HG02884 (cell line): ENCODE results near the gene WDR82.

ENCODE experiments used
- ATAC-seq: cut with Tn5 transposase; IDR thresholded peaks from one replicate; pipeline ENCODE4 v1.9.1; 2021; ENCODE audit warnings: mild to moderate bottlenecking, moderate library complexity; ENCODE audit not compliant: unreplicated experiment

Gene WDR82

DNA sequence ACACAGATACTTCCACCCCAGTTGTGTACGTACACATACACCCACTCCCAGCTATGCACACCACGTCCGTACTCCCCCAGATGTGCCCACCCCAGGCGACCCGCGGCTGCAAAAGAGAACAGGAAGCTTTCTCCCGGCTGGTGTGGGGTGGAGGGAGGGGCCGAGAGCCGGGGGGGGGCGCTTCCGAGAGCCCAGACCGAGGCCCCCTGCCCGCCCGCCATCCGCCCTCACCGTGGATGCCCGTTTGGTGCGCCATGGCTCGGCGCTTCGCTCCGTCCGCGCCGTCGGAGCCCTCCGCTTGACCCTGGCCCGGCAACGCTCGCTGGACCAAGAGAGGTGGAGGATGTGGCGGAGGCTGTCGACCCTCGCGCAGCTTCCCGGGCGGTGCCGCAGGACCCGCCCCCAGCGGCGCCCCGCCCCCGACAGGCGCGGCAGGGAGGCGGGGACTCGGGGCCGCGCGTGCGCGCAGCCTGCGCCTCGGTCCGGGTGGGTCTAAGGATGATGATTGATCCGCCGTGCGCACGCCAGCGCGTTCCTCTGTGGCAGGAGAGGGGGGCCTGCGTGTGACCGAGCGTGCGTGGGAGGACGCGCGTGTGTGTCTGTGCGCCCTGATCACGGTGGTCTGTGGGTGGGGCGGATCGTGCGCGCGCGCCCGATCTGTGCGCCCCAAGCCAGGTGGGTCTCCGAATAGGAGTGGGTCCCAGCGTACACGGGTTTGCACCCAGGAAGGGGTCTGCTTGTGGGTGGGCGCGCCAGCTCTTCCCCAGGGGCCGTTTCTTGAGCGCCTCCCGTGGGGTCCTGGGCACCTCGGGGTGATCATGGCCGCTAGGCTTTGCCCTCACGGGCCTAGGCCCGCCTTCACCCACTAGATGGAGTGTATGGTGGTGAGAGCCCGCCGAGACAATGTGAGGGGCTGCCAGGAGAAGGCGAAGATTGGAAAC is 39.4 kb downstream of the WDR82 start, which contains the start of gene TWF2:
Gene TWF2, minus strand, starts transcription at position 398 of the 941 bp plus-strand sequence. Its CDS starts 142 bp downstream, at position 256.
- ATAC-seq = peak; percentile 69

DNA sequence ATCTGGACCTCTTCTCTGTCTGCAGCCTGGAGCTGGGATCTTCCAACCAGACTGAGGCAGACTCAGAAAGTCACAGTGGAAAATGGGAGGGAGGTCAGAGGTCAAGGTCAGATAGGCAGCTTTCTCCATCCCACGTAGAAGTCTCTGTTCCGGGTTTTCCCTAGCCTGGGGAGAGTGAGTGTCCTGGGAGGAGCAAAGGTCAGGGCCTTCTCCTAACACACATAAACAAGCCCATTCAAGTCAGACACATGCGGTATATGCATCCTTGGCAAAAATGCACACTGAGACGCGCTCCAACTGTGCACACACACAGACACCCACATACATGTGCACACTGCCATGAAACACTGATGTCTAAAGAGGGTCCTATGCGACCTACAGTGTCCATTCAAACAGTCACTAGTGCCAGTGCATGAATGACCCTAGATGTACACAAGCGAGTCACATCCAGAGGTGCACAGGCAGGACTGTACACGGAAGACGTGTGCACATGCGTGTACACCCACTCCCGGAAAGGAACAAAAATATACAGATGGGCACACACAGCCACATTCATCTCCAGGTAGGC is 40.2 kb downstream of the WDR82 start:
- ATAC-seq = peak; percentile 9

DNA sequence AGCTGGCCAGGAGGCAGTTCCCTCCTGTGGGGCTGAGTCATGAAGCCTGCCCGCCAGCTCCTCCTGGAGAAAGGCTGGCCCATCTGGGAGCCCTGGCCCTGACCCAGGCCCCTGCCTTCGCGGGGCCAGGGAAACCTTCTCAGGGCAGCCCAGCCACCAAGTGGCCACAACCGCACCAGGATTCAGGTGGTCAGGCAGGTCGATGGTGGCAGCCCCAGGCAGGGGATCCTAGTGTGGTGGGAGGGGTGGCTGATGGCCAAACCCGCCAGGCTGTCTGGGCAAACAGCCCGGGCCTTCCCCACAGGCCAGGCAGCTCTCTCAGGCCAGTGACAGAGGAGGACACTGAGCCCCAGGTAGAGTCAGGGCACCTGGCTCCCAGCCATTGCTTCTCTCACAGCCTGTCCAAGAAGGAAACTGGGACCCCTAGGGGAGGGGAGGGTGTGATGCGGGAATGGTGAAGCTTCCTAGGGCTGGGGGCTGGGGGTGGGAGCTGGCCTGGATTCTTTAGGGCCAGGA is 40.7 kb downstream of the WDR82 start:
- ATAC-seq = no peak

DNA sequence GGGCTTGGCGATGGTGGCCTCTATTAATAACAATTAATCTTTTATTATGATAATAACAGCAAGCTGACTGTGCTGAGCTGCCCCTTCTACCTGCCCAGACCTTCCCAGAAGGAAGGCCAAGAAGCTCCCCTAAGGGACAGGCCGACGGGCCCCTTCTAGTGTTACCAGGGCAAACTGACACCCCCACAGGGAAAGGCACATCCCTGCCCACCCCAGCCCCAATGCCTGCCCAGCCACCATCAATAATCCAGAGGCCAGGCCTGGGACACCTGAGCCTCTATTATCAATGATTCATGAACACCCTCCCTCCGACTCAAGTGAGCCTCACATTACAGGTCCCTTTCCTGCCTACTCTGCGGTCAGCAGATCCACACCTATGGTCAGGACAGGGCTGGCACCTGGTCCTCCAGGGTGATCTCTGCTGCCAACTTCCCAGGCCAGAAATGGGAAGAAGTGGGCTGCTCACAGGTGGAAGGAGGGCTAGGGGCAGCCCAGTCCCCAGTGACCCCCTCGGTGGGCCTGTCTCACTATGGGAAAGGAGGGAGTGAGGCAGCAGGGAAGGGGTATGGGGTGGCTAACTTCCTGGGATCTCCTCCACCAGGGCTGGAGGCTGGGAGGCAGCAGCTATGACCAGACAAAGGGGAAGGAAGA is 41.3 kb downstream of the WDR82 start:
- ATAC-seq = no peak

DNA sequence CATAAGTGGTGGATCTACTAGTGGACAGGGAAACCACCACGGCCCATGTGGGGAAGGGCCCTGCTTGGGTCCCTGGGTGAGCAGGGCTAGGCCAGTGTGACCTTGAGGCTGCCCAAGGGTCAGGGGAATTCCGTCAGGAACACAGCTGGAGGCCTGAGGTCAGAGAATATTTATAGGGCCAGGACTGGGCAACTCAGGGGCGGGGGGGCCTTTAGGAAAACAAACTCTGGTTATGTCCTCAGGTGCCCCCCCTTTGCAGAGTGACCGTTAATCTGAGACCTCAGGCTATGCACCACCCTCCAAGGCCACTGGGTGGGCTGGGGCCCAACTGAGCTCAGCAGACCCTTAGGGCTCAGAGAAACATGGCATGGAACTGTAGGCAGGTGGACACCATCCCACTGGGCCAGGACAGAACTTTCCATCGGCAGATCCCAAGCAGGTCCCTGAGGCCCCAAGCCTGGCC is 42.0 kb downstream of the WDR82 start:
- no peak for ATAC-seq

DNA sequence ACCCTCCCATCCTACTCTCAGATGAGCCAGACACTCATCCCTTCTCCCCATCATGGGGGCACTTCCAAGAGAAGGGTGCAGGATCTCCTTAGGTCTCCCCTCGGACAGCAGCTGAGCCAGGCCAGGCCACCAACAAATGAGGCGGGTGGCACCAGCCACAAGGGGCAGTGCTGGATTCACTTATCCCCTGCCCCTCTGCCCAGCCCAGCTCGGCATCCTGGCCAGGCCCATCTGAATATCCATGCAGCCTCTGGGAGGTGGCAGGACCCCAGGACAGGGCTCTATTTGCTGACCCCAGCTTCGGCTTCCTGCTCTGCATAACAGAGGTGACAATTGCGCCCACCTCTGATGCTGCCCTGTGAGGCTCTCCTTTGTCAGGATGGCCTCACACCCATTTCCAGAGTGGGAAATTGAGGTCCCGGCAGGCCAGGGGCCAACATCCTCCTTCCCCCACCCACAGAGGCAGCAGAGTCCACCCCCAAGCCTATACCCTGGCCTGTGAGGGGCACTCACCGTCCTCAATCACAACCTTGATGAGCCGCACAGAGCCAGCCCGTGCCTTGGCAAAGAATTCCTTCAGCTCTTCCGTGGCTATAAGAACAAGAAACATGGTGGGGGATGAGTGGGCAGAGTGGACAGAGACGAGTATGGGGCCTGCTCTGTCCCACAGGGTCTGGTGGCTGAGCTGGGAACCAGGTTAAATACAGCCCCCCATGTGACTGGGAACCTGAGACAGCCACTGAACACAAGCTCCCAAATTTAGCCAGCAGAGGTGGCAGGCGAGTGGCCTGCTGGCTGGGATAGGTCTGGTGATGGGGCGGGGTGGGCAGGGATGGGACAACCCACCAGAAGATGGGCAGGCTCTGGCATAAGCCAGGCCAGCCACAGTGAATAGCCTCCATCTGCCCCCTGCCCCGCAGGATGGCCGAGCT is 43.7 kb downstream of the WDR82 start:
- no peak for ATAC-seq

DNA sequence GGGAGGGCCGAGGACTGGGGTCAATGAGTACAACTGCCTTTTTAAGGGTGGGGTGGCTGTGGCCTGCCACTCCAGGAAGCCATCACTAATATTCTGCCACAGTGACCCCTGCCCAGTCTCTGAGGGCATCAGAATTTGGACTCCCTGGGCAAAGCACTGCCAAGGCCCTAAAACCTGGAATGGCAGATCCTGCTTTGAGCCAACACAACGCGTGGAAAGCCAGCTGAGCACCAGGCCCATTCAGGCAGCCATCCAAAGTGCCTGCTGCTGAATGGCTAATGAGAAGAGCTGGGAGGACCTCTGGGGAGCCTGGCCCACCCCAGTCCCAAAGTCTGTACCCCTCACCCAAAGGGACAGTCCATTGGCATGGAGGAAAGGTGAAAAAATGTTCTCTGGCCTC is 44.5 kb downstream of the WDR82 start:
- ATAC-seq = no peak

DNA sequence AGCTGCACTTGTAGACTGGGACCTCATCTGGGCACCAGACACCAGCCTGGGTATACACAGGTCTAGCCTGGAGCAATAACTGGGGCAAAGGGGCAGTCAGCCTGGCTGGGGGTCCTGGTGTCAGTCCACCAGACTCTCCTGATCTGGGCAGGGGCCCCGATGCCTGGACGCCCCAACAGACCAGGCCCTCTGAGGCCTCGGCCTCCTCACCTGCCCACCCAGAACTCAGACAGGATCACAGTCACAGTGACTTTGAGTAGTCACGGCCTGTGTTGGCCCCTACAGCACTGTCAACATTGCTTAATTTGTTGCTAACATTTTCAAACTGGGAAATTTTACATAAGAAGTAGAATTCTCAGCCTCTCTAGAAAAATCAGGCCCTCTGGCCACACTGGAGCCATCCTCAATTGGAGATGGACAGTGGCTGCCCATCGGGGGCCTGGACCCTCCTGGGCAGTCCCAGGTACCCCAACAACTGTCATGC is 45.3 kb downstream of the WDR82 start:
- no peak for ATAC-seq

DNA sequence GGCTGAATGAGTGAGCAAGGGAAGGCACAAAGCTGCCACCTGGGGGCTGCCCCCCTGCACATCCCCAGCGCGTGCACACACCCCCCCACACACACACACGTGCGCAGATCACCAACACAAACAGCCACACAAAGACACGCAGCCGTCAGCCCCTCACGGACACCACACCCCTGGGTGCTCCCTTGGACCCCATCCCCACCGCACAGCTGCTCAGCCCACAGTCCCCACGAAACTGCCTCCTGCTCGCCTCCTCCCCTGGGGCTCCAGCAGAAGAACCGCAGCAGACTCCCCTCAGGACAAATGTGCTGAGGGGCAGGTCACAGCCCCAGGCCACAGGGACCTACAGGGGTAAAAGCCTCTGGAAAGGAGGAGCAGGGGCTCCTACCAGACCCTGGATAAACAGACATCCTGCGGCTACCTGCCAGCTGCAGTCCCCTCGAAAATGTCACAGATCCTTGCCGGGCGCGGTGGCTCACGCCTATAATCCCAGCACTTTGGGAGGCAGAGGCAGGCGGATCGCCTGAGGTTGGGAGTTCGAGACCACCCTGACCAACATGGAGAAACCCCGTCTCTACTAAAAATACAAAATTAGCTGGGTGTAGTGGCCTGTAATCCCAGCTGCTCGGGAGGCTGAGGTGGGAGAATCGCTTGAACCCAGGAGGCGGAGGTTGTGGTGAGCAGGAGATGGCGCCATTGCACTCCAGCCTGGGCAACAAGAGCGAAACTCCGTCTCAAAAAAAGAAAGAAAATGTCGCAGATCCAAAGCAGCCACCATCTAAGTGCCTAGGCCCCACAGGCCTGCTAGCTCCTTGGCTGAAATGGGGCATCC is 46.0 kb downstream of the WDR82 start:
- ATAC-seq = no peak

DNA sequence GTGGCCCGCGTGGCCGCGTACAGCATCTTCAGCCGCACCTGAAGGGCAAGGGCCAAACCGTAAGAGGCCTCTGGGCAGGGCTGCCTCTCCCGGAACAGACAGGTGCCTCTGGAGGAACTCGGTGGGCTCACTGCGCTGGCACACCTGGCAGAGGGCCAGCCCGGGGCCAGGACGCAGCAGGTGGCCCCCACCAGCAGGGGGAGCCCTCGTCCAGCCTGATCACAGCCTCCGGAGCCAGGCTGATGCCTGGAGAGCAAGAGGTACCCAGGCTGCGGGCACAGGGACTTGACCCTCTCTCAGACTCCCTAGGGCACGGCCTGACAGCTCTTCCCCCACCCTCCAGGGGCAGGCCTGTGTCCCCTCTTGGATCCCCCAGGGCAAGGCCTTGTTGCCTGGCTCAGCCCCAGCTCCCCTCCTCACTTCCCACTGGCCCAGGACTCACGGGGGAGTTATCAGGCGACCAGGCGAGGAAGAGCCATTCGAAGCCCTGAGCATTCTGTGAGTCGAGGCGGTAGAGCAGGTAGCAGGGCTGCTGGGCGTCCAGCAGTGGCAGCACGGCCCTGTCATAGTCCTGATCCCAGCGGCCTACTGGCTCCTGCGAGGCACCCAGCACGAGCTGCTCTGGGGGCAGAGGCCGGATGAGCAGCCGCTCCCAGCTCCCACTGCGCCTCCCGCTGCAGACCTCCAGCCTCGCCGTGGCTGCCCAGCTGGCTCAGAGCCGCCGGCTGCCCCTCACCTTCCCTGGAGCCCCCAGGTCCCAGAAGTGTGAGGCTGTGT is 46.8 kb downstream of the WDR82 start:
- no peak for ATAC-seq

DNA sequence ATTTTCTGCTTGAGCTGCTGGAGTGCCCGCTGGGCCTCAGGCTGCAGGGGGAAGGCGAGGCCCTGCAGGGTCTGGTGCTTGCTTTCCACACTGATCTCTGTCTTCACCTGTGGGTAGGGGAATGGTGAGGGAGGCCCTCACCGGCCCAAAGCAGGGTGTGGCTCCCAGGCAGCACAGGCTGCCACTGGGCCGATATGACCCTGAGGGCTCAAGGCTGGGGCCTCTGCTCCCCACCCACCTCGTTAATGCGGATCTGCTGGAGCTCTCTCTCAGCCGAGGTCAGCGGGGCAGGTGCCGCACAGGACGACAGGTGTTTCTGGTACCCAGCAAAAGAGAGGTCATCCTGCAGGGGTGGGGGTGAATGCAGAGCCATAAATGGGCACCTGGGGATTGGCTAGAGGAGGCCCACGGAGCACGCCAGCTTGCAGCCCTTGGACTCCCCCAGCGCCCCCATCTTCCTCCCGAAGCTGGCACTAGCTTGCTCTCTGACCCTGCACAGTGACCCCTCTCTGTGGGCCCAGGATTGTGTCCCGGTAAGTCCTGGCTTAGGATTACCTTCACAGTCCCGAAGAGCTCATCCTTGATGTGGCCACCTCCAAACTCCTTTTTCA is 47.5 kb downstream of the WDR82 start:
- ATAC-seq = no peak

DNA sequence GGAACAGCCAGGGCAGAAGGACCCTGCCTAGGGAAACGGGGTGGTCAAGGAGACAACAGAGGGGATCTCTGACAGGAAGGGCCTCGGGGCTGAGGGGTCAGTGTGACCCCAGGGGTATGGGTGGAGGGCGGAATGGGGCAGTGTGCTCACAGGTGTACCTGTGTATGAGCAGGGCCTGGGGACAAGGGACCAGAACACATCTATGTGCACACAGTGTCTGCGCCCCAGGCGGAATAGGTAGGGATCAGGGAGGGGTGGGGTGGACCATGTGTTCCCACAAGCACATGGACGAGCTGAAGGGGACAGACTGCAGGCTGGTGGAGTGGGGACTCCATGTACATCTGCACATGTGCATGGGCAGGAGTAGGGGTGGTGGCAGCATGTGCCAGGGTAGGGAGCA is 48.0 kb downstream of the WDR82 start:
- no peak for ATAC-seq

DNA sequence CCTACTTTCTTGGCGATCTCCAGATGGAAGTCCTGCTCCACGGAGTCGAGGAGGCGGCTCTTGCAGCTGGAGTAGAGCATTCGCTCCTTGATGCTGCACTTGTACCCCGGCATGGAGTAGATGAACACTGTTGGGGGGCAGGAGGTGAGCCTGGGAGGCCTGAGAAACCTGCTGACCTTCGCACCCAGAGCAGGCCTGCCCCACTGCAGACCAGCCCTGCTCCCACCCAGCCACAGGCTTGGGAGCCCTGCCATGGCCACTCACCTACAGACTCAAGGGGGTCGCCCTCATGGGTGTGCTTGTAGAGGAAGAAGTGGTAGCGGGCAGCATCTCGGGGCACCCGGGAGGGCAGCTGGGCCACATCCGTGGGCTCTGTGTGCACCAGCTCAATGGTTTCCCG is 48.8 kb downstream of the WDR82 start:
- ATAC-seq = no peak

DNA sequence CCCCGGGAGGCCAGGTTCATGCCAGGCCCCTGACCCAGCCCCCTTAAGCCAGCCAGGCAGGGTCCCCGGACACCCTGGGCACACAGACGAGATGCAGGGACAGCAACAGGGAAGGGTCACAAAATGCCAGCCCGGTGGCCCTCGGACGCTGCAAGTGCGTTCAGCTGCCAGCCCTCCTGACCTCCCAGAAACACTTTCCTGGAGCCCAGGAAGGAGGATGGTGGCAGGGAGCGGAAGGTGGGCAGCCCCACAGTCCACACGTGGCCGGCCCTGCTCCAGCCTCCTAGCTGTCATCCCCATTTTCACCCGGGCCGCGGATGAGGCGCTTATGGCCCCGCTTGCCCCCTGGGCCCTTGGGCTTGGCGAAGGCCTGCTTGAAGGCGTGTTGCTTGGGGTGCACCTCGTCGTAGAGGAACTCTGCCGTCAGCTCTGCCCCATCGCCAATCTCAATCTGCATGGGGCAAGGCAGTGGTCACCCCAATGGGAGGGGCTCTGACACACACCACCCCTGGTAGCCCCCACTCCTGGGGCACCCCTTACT is 49.6 kb downstream of the WDR82 start:
- ATAC-seq = no peak

DNA sequence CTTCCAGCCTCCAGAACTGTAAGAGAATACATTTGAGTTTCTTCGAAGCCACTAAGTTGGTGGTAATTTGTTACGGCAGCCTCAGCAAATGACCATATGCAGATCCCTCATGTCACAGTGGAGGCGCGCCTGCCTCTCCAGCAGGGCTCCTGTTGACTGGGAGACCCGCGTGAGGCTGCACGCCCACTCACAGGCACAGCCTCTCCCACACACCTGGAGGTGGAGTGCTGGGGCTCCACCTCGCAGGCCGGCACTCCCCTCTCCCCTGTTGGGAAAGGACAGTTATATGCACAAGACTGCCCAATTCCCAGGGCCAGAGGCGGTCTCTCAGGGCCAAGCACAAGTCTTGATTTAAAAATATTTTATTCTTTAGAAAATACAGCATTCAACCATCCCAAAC is 50.2 kb downstream of the WDR82 start:
- ATAC-seq = no peak

DNA sequence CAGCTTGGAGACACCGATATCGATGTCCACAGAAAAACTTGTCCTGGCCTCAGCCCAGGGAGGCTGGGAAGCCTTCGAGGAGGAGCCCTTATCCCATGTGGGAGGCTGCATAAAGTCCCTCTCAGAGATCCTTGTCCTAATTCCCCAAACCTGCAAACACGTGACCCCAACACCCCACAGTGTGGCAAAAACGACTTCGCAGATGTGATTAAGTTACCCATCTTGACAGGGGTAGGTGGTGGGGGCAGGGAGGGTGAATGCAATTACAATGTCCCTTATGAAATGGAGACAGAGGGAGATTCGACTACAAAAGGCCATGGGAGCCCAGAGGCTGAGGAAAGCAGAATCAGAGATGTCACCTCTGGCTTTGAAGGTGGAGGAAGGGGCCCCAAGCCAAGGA is 50.7 kb downstream of the WDR82 start:
- no peak for ATAC-seq

DNA sequence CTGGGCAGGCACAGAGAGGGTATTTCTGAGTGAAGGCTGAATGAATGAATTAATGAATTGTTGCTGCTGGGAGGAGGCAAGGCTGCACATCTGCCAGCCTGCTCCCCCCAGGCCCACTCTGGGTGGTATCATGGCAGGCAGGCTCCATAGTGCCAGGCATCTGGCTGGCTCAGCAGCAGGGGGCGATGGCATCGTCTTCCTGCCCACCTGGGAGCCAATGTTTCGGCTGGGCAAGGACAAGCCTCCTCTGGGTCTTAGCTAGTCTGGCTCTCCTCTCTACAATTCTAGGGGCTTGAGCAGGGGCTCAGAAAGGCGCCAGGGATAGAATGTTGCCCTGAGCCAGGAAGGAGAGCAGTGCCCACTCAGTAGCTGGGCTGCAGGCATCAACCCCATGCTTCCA is 51.3 kb downstream of the WDR82 start:
- no peak for ATAC-seq

DNA sequence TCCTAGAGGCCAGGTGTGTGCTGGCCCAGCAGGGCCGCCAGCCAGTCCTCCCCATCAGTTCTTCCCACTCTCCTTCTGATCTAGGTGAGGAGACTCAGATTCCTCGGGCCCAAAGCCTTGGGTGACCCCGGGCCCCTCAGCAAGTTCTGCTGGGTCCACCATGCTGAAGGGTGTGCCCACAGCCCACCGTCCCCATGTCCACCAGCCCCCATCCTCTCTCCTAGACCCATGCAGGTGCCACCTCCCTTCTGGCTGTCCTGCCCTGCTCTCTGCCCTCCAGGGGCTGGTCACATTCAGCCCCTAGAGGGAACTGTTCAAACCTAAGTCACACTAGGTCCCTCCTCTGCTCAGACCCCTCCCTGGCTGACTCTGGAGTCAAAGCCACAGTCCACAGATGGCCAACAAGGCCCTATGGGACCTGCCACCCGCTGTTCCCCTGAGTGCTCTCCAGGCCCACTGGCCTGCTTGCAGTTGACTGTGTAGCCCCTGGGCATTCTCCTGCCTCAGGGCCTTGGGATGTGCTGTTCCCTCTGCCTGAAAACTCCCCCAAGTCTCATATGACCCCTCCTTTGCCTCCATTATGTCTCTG is 52.1 kb downstream of the WDR82 start:
- ATAC-seq = no peak
